Thoracic aorta (tissue), 2 donors: Measurements from ENCODE around the gene TTC16. TPM values are rescaled to one million over a fixed set of nuclear protein-coding genes. Genes with fewer than 3 reads are reported as not detected.

Experiments used
- ATAC-seq: fragments of 150-250 bp; one replicate; pipeline ENCODE4 v1.8.0; 2017; ENCODE audit warnings: low read depth; ENCODE audit not compliant: insufficient number of reproducible peaks, low FRiP score
- DNase-seq: peaks from one replicate; pipeline ENCODE4 v3.0.0-alpha.2; 2020; ENCODE audit warnings: low spot score
- H3K27ac ChIP-seq, 2 donors: fragments of 200-600 bp; sonication (generic); 1 replicate in 1 of 2; 2 replicates in 1 of 2; pipeline ENCODE4 v1.5.1; 2016; ENCODE audit warnings: mild to moderate bottlenecking in 2 of 2, moderate library complexity in 2 of 2
- H3K27me3 ChIP-seq: fragments of 200-600 bp; sonication (generic); replicated peaks from 2 replicates; pipeline ENCODE4 v1.6.0; 2016; ENCODE audit warnings: mild to moderate bottlenecking; ENCODE audit not compliant: insufficient read depth
- H3K36me3 ChIP-seq: fragments of 200-600 bp; sonication (generic); one replicate; pipeline ENCODE4 v1.5.1; 2016
- H3K4me1 ChIP-seq, 2 donors: fragments of 200-600 bp; sonication (generic); 1 replicate in 1 of 2; 2 replicates in 1 of 2; pipeline versions ENCODE4 v1.5.1 to v1.6.0; 2016; ENCODE audit warnings: low read depth in 2 of 2, mild to moderate bottlenecking in 1 of 2; ENCODE audit not compliant: control insufficient read depth in 1 of 2
- H3K4me3 ChIP-seq: fragments of 200-600 bp; sonication (generic); 2 replicates; pipeline ENCODE4 v1.5.1; 2016; ENCODE audit warnings: mild to moderate bottlenecking
- H3K9me3 ChIP-seq: fragments of 200-600 bp; sonication (generic); 2 replicates; pipeline ENCODE4 v1.5.1; 2016
- CTCF ChIP-seq: fragments of 200-600 bp; sonication (generic); IDR thresholded peaks from one replicate; pipeline ENCODE4 v1.5.1; 2019; ENCODE audit warnings: antibody characterized with exemption
- total RNA-seq, 2 donors: library from RNA; depleted of rRNA; stranded (reverse); fragments of >200 nt; gene quantifications; one replicate each; pipeline versions ENCODE4 v1.1.0 to v1.2.3, GENCODE V29; 2016

Gene TTC16
- total RNA-seq, 2 donors from 2014 or later: 0.14 to 0.27 TPM

GRCh38 chr9:127735530-127736185, 19.8 kb downstream of the TTC16 start:
- no peak for DNase-seq
- peak overlapping the region in 1 of 2 donors; percentile 94 for H3K27ac ChIP-seq
- H3K4me3 ChIP-seq: peak overlapping the region; percentile 85
- ATAC-seq: no peak
- no peak for TF ChIP-seq CTCF
- no peaks in the 10 kb centered on the region for H3K9me3 ChIP-seq
- H3K36me3 ChIP-seq: no peaks in the 10 kb centered on the region
- peaks cover 4 to 11% of the 10 kb centered on the region in 2 donors for H3K4me1 ChIP-seq
- H3K27me3 ChIP-seq: no peaks in the 10 kb centered on the region

- TF ChIP-seq CTCF: no peak
- DNase-seq: no peak
- no peak for ATAC-seq
These were observed 22.8 kb downstream of the TTC16 start for GRCh38 chr9:127738666-127739065.

GRCh38 chr9:127739614-127740330, 23.9 kb downstream of the TTC16 start:
- DNase-seq: no peak
- peaks cover 0 to 4% of the 10 kb centered on the region in 2 donors for H3K4me1 ChIP-seq
- ATAC-seq: no peak
- H3K27ac ChIP-seq: no peak overlapping the region
- H3K9me3 ChIP-seq: no peaks in the 10 kb centered on the region
- no peak overlapping the region for H3K4me3 ChIP-seq
- H3K27me3 ChIP-seq: no peaks in the 10 kb centered on the region
- H3K36me3 ChIP-seq: no peaks in the 10 kb centered on the region
- no peak for TF ChIP-seq CTCF

More at GRCh38 chr9:127738666-127739065, 22.8 kb downstream of the TTC16 start:
- Histone ChIP-seq H3K9me3 (no peaks in the 10 kb centered on the region), H3K27me3 (no peaks in the 10 kb centered on the region), H3K4me3 (no peak overlapping the region), H3K36me3 (no peaks in the 10 kb centered on the region), H3K27ac (no peak overlapping the region), H3K4me1 (peaks cover 4 to 11% of the 10 kb centered on the region in 2 donors)

GRCh38 chr9:127741831-127742434, 26.1 kb downstream of the TTC16 start:
- Histone ChIP-seq H3K4me1 (no peaks in the 10 kb centered on the region), H3K27me3 (no peaks in the 10 kb centered on the region), H3K4me3 (no peak overlapping the region), H3K9me3 (no peaks in the 10 kb centered on the region), H3K36me3 (no peaks in the 10 kb centered on the region), H3K27ac (no peak overlapping the region)
- TF ChIP-seq CTCF: no peak
- ATAC-seq (no peak), DNase-seq (no peak)

GRCh38 chr9:127742435-127743088, 26.7 kb downstream of the TTC16 start:
- H3K9me3 ChIP-seq: no peaks in the 10 kb centered on the region
- no peaks in the 10 kb centered on the region for H3K36me3 ChIP-seq
- no peaks in the 10 kb centered on the region for H3K4me1 ChIP-seq
- H3K27ac ChIP-seq: no peak overlapping the region
- no peak for DNase-seq
- no peak for ATAC-seq
- no peak overlapping the region for H3K4me3 ChIP-seq
- TF ChIP-seq CTCF: no peak
- no peaks in the 10 kb centered on the region for H3K27me3 ChIP-seq
